T-helper 2 cell treated with Interferon-gamma antibody and Interleukin-4, amounts not matched to agents 100 ng/mL and 5 ng/mL, for 36 hours (primary cell): ENCODE data around the gene ATP2A2. TPM values are rescaled to one million over a fixed set of nuclear protein-coding genes. Genes with fewer than 3 reads are reported as not detected.

ENCODE experiments used
- intact Hi-C: fragments of 100-400 bp; cut with micrococcal nuclease; formaldehyde crosslinking; loops from one replicate; pipeline ENCODE4 v1.15.1; 2023
- total RNA-seq: library from RNA; stranded (reverse); gene quantifications from 2 replicates; pipeline ENCODE4 v1.2.3, GENCODE V29; 2022

The ATP2A2 gene
- total RNA-seq, 1 donor from 2014 or later: 180 TPM

- intact Hi-C loops: no loop called here
These were observed 8.1 kb downstream of the ATP2A2 start for GRCh38 chr12:110289044-110289710.

GRCh38 chr12:110289711-110290078 lies 8.6 kb downstream of the ATP2A2 start:
- intact Hi-C loops: no loop called here

GRCh38 chr12:110301065-110301806 lies 20.2 kb downstream of the ATP2A2 start:
- intact Hi-C loops: no loop called here

- intact Hi-C loops: no loop called here
These were observed 23.1 kb downstream of the ATP2A2 start for GRCh38 chr12:110304061-110304551.

GRCh38 chr12:110307372-110307771 lies 26.3 kb downstream of the ATP2A2 start:
- intact Hi-C loops: no loop called here

- intact Hi-C loops: no loop called here
These were observed 29.7 kb downstream of the ATP2A2 start for GRCh38 chr12:110310763-110311162.

- intact Hi-C loops: no loop called here
These were observed 30.9 kb downstream of the ATP2A2 start for GRCh38 chr12:110311903-110312302.

GRCh38 chr12:110312581-110313360 lies 31.7 kb downstream of the ATP2A2 start:
- intact Hi-C loops: no loop called here

- intact Hi-C loops: no loop called here
These were observed 33.3 kb downstream of the ATP2A2 start for GRCh38 chr12:110314308-110314707.

GRCh38 chr12:110316861-110317260 lies 35.8 kb downstream of the ATP2A2 start:
- intact Hi-C loops: no loop called here

GRCh38 chr12:110317911-110318310 lies 36.9 kb downstream of the ATP2A2 start:
- intact Hi-C loops: no loop called here

GRCh38 chr12:110320550-110320949 lies 39.5 kb downstream of the ATP2A2 start:
- intact Hi-C loops: no loop called here

- intact Hi-C loops: no loop called here
These were observed 48.7 kb downstream of the ATP2A2 start for GRCh38 chr12:110329710-110330109.

- intact Hi-C loops: no loop called here
These were observed 49.1 kb downstream of the ATP2A2 start for GRCh38 chr12:110330124-110330523.

- intact Hi-C loops: no loop called here
These were observed 49.5 kb downstream of the ATP2A2 start for GRCh38 chr12:110330544-110330943.

GRCh38 chr12:110333201-110333600 lies 52.2 kb downstream of the ATP2A2 start:
- intact Hi-C loops: no loop called here

- intact Hi-C loops: no loop called here
These were observed 54.5 kb downstream of the ATP2A2 start for GRCh38 chr12:110335481-110336045.

GRCh38 chr12:110337912-110338710 lies 57.1 kb downstream of the ATP2A2 start:
- intact Hi-C loops: no loop called here

- intact Hi-C loops: no loop called here
These were observed 57.7 kb downstream of the ATP2A2 start for GRCh38 chr12:110338754-110339153.

GRCh38 chr12:110339184-110339952 lies 58.3 kb downstream of the ATP2A2 start:
- intact Hi-C loops: no loop called here
